GM08714 (cell line): ENCODE data around the gene TMEM229A.
"Not testable (repeated sequence)": the region's sequence is repeated elsewhere in the genome, so short reads cannot be mapped to it uniquely, and the experiment has no call there.

Experiments
- H3K4me3 ChIP-seq: fragments of 200-500 bp; sonication (Bioruptor generic); 2 replicates; pipeline ENCODE4 v1.5.1; 2014; ENCODE audit warnings: mild to moderate bottlenecking, low read length, inconsistent platforms
- ZNF274 ChIP-seq: IDR thresholded peaks from 2 replicates; pipeline ENCODE4 v1.6.1; 2012; ENCODE audit warnings: mild to moderate bottlenecking, low read depth, low read length

Gene TMEM229A

DNA sequence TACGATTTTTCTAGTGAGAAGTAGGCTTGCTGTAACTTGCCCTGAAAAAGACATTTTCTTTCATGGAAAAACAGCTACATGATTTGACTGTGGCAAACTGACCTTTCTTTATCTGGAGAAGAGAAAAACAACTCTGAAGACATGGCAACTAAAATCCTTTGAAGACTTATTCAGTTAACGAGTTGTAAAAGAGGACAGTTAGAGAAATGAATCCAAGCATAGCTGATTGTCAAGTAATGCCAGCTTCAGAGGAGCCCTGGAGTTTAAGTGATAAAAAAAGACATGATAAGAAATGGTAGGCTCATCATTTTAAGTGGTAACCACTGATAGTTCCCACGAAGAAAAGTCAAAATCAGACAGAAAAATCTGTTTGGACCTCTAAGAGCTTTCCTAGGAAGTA, 19.6 kb downstream of the TMEM229A start:
- H3K4me3 ChIP-seq, result no peak overlapping the region
- no peak for TF ChIP-seq ZNF274

- no peak overlapping the region for H3K4me3 ChIP-seq
- no peak for TF ChIP-seq ZNF274
Observed at GRCh38 chr7:124012864-124013263, 20.0 kb downstream of the TMEM229A start.

- no peak for TF ChIP-seq ZNF274
- H3K4me3 ChIP-seq, result no peak overlapping the region
Observed at GRCh38 chr7:124009321-124009720, 23.5 kb downstream of the TMEM229A start.

- H3K4me3 ChIP-seq, result not testable (repeated sequence)
Observed at GRCh38 chr7:124008296-124008695, 24.6 kb downstream of the TMEM229A start.

DNA sequence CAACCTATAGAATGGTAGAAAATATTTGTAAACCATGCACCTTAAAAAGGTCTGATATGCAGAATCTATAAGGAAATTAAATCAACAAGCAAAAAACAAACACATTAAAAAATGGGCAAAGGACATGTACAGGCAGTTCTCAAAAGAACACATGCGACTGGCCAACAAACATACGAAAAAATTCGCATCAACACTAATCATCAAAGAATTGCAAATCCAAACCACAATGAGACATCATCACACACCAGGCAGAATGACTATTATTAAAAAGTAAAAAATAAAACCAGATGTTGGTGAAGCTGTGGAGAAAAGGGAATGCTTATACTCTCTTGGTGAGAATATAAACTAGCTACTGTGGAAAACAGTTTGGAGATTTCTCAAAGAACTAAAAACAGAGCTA, 33.2 kb downstream of the TMEM229A start:
- no peak for TF ChIP-seq ZNF274
- no peak overlapping the region for H3K4me3 ChIP-seq

GRCh38 chr7:123998921-123999320, 33.9 kb downstream of the TMEM229A start:
- no peak for TF ChIP-seq ZNF274
- H3K4me3 ChIP-seq, result no peak overlapping the region

GRCh38 chr7:123996327-123996625, 36.6 kb downstream of the TMEM229A start:
- H3K4me3 ChIP-seq, result no peak overlapping the region
- no peak for TF ChIP-seq ZNF274

DNA sequence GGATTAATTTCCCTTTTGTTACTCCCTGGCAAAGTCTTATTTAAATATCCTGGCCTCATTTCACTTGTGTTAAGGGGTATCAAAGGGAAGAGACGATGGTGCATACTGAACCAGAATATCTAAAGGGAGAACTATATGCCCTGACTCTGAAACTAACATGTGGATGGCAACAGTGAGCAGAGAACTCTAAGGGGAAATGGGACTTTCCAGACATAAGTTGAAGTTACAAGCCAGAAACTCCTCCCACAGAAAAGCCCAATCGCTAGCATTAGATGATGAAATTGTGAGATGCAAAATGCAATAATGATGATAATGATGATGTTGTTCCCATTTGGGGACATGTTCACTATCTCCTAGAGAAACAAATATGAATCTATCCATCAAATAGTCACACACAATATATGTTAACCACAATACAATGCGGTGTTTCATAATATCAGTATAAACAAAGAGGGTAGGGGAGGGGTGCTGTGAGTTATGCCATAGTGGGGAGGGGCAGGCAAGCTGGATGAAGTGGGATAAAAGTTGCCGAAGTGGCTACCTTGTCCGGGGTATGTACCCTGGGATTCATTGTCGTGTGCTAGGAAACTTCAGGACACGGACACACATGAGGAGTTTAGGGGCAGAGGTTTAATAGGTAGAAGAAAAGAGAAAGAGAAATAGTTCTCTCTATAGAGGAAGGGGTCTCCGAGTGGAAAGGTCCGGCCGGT, 37.1 kb downstream of the TMEM229A start:
- H3K4me3 ChIP-seq, result no peak overlapping the region
- TF ChIP-seq ZNF274, result no peak

DNA sequence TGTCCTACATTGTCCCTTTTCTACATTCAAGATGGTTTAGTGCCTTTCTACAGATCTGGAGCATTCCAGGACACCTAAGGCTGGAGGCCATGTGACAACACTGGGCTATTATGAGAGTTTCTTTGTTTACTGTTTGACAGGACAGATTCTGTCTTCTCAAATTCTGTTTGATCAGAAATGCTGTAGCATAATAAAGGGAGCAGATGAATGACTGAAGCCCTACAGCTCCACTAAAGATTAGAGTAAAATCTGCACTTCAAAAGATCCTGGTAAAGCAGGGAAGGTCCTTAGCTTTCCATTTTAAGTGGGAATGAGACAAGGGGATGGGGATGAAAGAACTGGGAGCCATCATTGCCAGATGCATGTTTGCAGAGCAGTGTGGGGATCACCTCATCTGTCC, 38.4 kb downstream of the TMEM229A start:
- H3K4me3 ChIP-seq, result no peak overlapping the region
- TF ChIP-seq ZNF274, result no peak

DNA sequence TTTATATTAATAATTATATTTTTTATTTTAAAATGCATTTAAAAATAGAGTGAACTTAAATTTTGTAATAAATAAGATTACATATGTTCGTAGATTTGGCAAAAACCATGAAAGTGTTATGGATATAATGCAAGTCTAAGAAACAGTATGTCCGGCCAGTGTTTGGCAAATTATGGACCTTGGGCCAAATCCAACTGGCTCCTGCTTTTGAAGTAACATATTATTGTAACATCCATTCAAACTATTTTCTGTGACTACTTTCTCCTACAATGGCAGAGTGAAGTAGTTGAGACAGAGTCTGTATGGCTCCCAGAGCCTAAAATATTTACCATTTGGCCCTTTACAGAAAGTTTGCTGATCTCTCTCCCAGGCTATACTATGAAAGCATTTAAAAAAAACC, 38.9 kb downstream of the TMEM229A start:
- no peak overlapping the region for H3K4me3 ChIP-seq
- TF ChIP-seq ZNF274, result no peak

- no peak for TF ChIP-seq ZNF274
- no peak overlapping the region for H3K4me3 ChIP-seq
Observed at GRCh38 chr7:123992913-123993518, 39.9 kb downstream of the TMEM229A start.

GRCh38 chr7:123987445-123987844, 45.4 kb downstream of the TMEM229A start:
- no peak overlapping the region for H3K4me3 ChIP-seq
- TF ChIP-seq ZNF274, result no peak
